PFSK-1 (cell line): ENCODE measurements around the gene GNG10.

Experiments used
- FOXP2 ChIP-seq: optimal IDR thresholded peaks from 2 replicates; pipeline ENCODE3; 2011; ENCODE audit warnings: borderline replicate concordance, control low read depth, inconsistent platforms; ENCODE audit not compliant: insufficient read depth; ENCODE audit errors: extremely low read length, extremely low read depth
- POLR2AphosphoS5 ChIP-seq: IDR thresholded peaks from 2 replicates; pipeline ENCODE4 v1.6.1; 2012; ENCODE audit warnings: low read depth, mild to moderate bottlenecking, control low read depth, low read length, moderate library complexity
- SIN3A ChIP-seq: IDR thresholded peaks from 2 replicates; pipeline ENCODE4 v1.6.1; 2012; ENCODE audit warnings: mild to moderate bottlenecking, low read length, moderate library complexity, borderline replicate concordance; ENCODE audit not compliant: insufficient read depth
- TAF1 ChIP-seq: IDR thresholded peaks from 2 replicates; pipeline ENCODE4 v1.6.1; 2012; ENCODE audit warnings: low read length, control low read depth, borderline replicate concordance; ENCODE audit not compliant: insufficient read depth

- TF ChIP-seq TAF1: no peak
- TF ChIP-seq POLR2AphosphoS5: no peak
- no peak for TF ChIP-seq SIN3A
- no peak for TF ChIP-seq FOXP2
These were observed 23.9 kb upstream of the GNG10 start for GRCh38 chr9:111637421-111637950.
